Measurements from ENCODE around the gene HIC1. TPM values are rescaled to one million over a fixed set of nuclear protein-coding genes. Genes with fewer than 3 reads are reported as not detected.

The HIC1 gene
- polyA plus RNA-seq, 3 donors: 0.13 to 14.2 (median 0.30) TPM

- peaks cover 17 to 40% of the 10 kb centered on the region in 2 donors for H3K27me3 ChIP-seq (ENCODE audit: control insufficient read depth in 2 of 2, insufficient read depth in 2 of 2, low read length in 2 of 2)
- peak overlapping the region; percentile 79 for H3K9ac ChIP-seq (ENCODE audit: insufficient read depth, low read length, poor library complexity, severe bottlenecking)
- peaks cover 6 to 7% of the 10 kb centered on the region in 2 donors for H3K36me3 Mint-ChIP-seq
- H3K4me1 ChIP-seq (ENCODE audit: control insufficient read depth in 1 of 2, insufficient read depth in 2 of 2, low read length in 2 of 2): peaks cover 21 to 26% of the 10 kb centered on the region in 2 donors
- H2AFZ ChIP-seq (ENCODE audit: insufficient read depth, low read depth, low read length, poor library complexity, severe bottlenecking): peak overlapping the region; percentile 96
- peak overlapping the region; percentile 66 to 99 (median 91) for H3K4me3 ChIP-seq (replicated peaks in 1 of 3; ENCODE audit: low read depth in 2 of 3, low read length in 3 of 3)
- 25% methylated on average over 10 of the region's 10 CpGs for WGBS (ENCODE audit: insufficient coverage)
- H3K27ac ChIP-seq (ENCODE audit: low read depth in 1 of 2, low read length in 2 of 2): peak overlapping the region in 1 of 2 donors; percentile 36
- H3K27me3 Mint-ChIP-seq (ENCODE audit: low read depth in 3 of 3): peaks cover 40 to 43% (median 40%) of the 10 kb centered on the region in 3 donors
- no peak for DNase-seq
- H3K9me3 Mint-ChIP-seq: peaks cover 0 to 18% (median 14%) of the 10 kb centered on the region in 7 donors
- H3K4me1 Mint-ChIP-seq: peaks cover 22% of the 10 kb centered on the region
- H3K36me3 ChIP-seq (replicated peaks in 1 of 2; ENCODE audit: control insufficient read depth in 1 of 2, insufficient read depth in 2 of 2, low read length in 2 of 2): peaks cover 6 to 7% of the 10 kb centered on the region in 2 donors
- no peak for TF ChIP-seq CTCF (IDR thresholded peaks at IDR 0.05)
- no peaks in the 10 kb centered on the region for H3K79me2 ChIP-seq (ENCODE audit: insufficient read depth, low read length)
- H3K4me2 ChIP-seq (replicated peaks; ENCODE audit: extremely low read depth, low read length, poor library complexity, severe bottlenecking): peak overlapping the region; percentile 98
- H3K4me3 Mint-ChIP-seq: peak overlapping the region; percentile 95 to 97
- peaks cover 6 to 7% of the 10 kb centered on the region in 2 donors for H3K9me3 ChIP-seq (replicated peaks in 1 of 2; ENCODE audit: control insufficient read depth in 1 of 2, insufficient read depth in 1 of 2, low read length in 2 of 2)
- peak overlapping the region in 3 of 7 donors; percentile 2 to 87 (median 75) for H3K27ac Mint-ChIP-seq
- intact Hi-C loops (cut with micrococcal nuclease): loop anchor here in 1 of 2 donors (10.0 kb wide), 1 partner anchor 316 kb away; the partner anchor contains the start of gene TLCD2
- no peaks in the 10 kb centered on the region for H4K20me1 ChIP-seq (ENCODE audit: insufficient read depth, low read length)
Observed at GRCh38 chr17:2030779-2031163, 24.1 kb upstream of the HIC1 start.

GRCh38 chr17:2033153-2033552 lies 21.8 kb upstream of the HIC1 start:
- WGBS (ENCODE audit: insufficient coverage): 95% methylated on average over 3 of the region's 7 CpGs
- no peaks in the 10 kb centered on the region for H3K79me2 ChIP-seq (ENCODE audit: insufficient read depth, low read length)
- intact Hi-C loops (cut with micrococcal nuclease): loop anchor here in 1 of 2 donors (10.0 kb wide), 1 partner anchor 318 kb away; the partner anchor contains the start of gene TLCD2

More at GRCh38 chr17:2033153-2033552, 21.8 kb upstream of the HIC1 start:
- H3K4me3 ChIP-seq (replicated peaks in 1 of 3; ENCODE audit: low read depth in 2 of 3, low read length in 3 of 3): no peak overlapping the region
- TF ChIP-seq CTCF (IDR thresholded peaks at IDR 0.05): no peak
- no peaks in the 10 kb centered on the region for H4K20me1 ChIP-seq (ENCODE audit: insufficient read depth, low read length)
- H3K9me3 Mint-ChIP-seq: peaks cover 0 to 7% (median 2%) of the 10 kb centered on the region in 7 donors
- no peak overlapping the region for H3K4me2 ChIP-seq (replicated peaks; ENCODE audit: extremely low read depth, low read length, poor library complexity, severe bottlenecking)
- H3K4me1 Mint-ChIP-seq: peaks cover 16% of the 10 kb centered on the region
- DNase-seq: no peak
- peaks cover 19 to 27% of the 10 kb centered on the region in 2 donors for H3K36me3 ChIP-seq (replicated peaks in 1 of 2; ENCODE audit: control insufficient read depth in 1 of 2, insufficient read depth in 2 of 2, low read length in 2 of 2)
- no peak overlapping the region for H3K27ac ChIP-seq (ENCODE audit: low read depth in 1 of 2, low read length in 2 of 2)
- H3K27me3 Mint-ChIP-seq (ENCODE audit: low read depth in 3 of 3): peaks cover 17 to 19% (median 17%) of the 10 kb centered on the region in 3 donors
- H3K27me3 ChIP-seq (ENCODE audit: control insufficient read depth in 2 of 2, insufficient read depth in 2 of 2, low read length in 2 of 2): peaks cover 0 to 16% of the 10 kb centered on the region in 2 donors
- no peak overlapping the region for H3K4me3 Mint-ChIP-seq
- H3K9ac ChIP-seq (ENCODE audit: insufficient read depth, low read length, poor library complexity, severe bottlenecking): no peak overlapping the region
- no peak overlapping the region for H2AFZ ChIP-seq (ENCODE audit: insufficient read depth, low read depth, low read length, poor library complexity, severe bottlenecking)
- H3K36me3 Mint-ChIP-seq: peaks cover 20 to 21% of the 10 kb centered on the region in 2 donors
- no peak overlapping the region for H3K27ac Mint-ChIP-seq
- no peaks in the 10 kb centered on the region for H3K9me3 ChIP-seq (replicated peaks in 1 of 2; ENCODE audit: control insufficient read depth in 1 of 2, insufficient read depth in 1 of 2, low read length in 2 of 2)
- H3K4me1 ChIP-seq (ENCODE audit: control insufficient read depth in 1 of 2, insufficient read depth in 2 of 2, low read length in 2 of 2): peaks cover 15 to 19% of the 10 kb centered on the region in 2 donors
